Hepatocyte (in vitro differentiated cells): ENCODE data around the gene MPC1. TPM values are rescaled to one million over a fixed set of nuclear protein-coding genes. Genes with fewer than 3 reads are reported as not detected.

Experiments
- DNase-seq: peaks from one replicate; pipeline ENCODE4 v3.0.0-alpha.2; 2016; ENCODE audit warnings: low spot score
- H2AFZ ChIP-seq: fragments of 200-600 bp; sonication (generic); 2 replicates; pipeline ENCODE4 v1.6.0; 2016; ENCODE audit warnings: antibody characterized with exemption, mild to moderate bottlenecking
- H3K27ac ChIP-seq: fragments of 200-600 bp; sonication (generic); 2 replicates; pipeline ENCODE4 v1.5.1; 2016; ENCODE audit warnings: mild to moderate bottlenecking
- H3K27me3 ChIP-seq: fragments of 200-600 bp; sonication (generic); 2 replicates; pipeline ENCODE4 v1.6.1; 2016
- H3K36me3 ChIP-seq: fragments of 200-600 bp; sonication (generic); replicated peaks from 2 replicates; pipeline ENCODE4 v1.5.1; 2016; ENCODE audit warnings: low read depth; ENCODE audit not compliant: insufficient read depth
- H3K4me1 ChIP-seq: fragments of 200-600 bp; sonication (generic); 2 replicates; pipeline ENCODE4 v1.5.1; 2016; ENCODE audit warnings: mild to moderate bottlenecking, moderate library complexity; ENCODE audit not compliant: insufficient read depth
- H3K4me2 ChIP-seq: fragments of 200-600 bp; sonication (generic); 2 replicates; pipeline ENCODE4 v1.6.0; 2016
- H3K4me3 ChIP-seq: fragments of 200-600 bp; sonication (generic); 2 replicates; pipeline ENCODE4 v1.5.1; 2016; ENCODE audit warnings: mild to moderate bottlenecking
- H3K79me2 ChIP-seq: fragments of 200-600 bp; sonication (generic); 2 replicates; pipeline ENCODE4 v1.6.0; 2017; ENCODE audit warnings: mild to moderate bottlenecking
- H3K9me2 ChIP-seq: fragments of 200-600 bp; sonication (generic); replicated peaks from 2 replicates; pipeline ENCODE4 v1.6.0; 2017; ENCODE audit warnings: mild to moderate bottlenecking; ENCODE audit not compliant: insufficient read depth
- H3K9me3 ChIP-seq: fragments of 200-600 bp; sonication (generic); 2 replicates; pipeline ENCODE4 v1.5.1; 2016; ENCODE audit warnings: low read depth, mild to moderate bottlenecking
- H4K20me1 ChIP-seq: fragments of 200-600 bp; sonication (generic); 2 replicates; pipeline ENCODE4 v1.6.0; 2016; ENCODE audit warnings: mild to moderate bottlenecking; ENCODE audit not compliant: insufficient read depth, poor library complexity, severe bottlenecking
- CTCF ChIP-seq: fragments of 200-600 bp; sonication (generic); IDR thresholded peaks from 2 replicates; pipeline ENCODE4 v1.5.1; 2016; ENCODE audit warnings: antibody characterized with exemption, mild to moderate bottlenecking; ENCODE audit not compliant: poor library complexity
- EZH2 ChIP-seq: fragments of 200-600 bp; sonication (generic); IDR thresholded peaks from 2 replicates; pipeline ENCODE4 v1.6.1; 2016; ENCODE audit warnings: antibody characterized with exemption, mild to moderate bottlenecking, borderline replicate concordance
- EZH2phosphoT487 ChIP-seq: fragments of 200-600 bp; sonication (generic); IDR thresholded peaks from one replicate; pipeline ENCODE4 v1.6.1; 2018; ENCODE audit warnings: antibody characterized with exemption, mild to moderate bottlenecking, low read depth, moderate library complexity; ENCODE audit not compliant: unreplicated experiment, severe bottlenecking
- WGBS: methylation state at CpG from one replicate; pipeline ENCODE4 v1.1.6; 2016; ENCODE audit warnings: low lambda C conversion rate; ENCODE audit errors: missing lambda C conversion rate; 5-methylcytosine and 5-hydroxymethylcytosine counted together
- polyA plus RNA-seq: library from polyadenylated mRNA; unstranded; fragments of >200 nt; fragmentation: Nextera tagmentation; extraction: Ambion mirVana; gene quantifications from 2 replicates; pipeline ENCODE4 v1.2.1, GENCODE V29; 2016
- total RNA-seq: library from RNA; depleted of rRNA; stranded (reverse); fragments of >200 nt; gene quantifications from 2 replicates; pipeline ENCODE4 v1.2.3, GENCODE V29; 2014

MPC1 gene
- total and polyA plus RNA-seq, 2 experiments from 2014 or later, result 70.2 to 75.4 TPM

GRCh38 chr6:166323395-166323794, 59.3 kb downstream of the MPC1 start:
- H3K4me3 ChIP-seq, result no peak overlapping the region
- no peaks in the 10 kb centered on the region for H4K20me1 ChIP-seq
- H3K27me3 ChIP-seq, result no peaks in the 10 kb centered on the region
- no peak overlapping the region for H3K27ac ChIP-seq
- no peaks in the 10 kb centered on the region for H3K4me1 ChIP-seq
- no peak for TF ChIP-seq EZH2
- no peak for TF ChIP-seq CTCF
- no peak for TF ChIP-seq EZH2phosphoT487
- no peak overlapping the region for H3K4me2 ChIP-seq
- no peak for DNase-seq
- H3K9me2 ChIP-seq, result no peaks in the 10 kb centered on the region
- peaks cover 10% of the 10 kb centered on the region for H3K79me2 ChIP-seq
- no peak overlapping the region for H2AFZ ChIP-seq
- H3K9me3 ChIP-seq, result no peaks in the 10 kb centered on the region
- no peaks in the 10 kb centered on the region for H3K36me3 ChIP-seq
- WGBS, result 89% methylated on average over 5 of the region's 5 CpGs

GRCh38 chr6:166318649-166319600, 63.8 kb downstream of the MPC1 start:
- no peaks in the 10 kb centered on the region for H3K27me3 ChIP-seq
- H3K4me2 ChIP-seq, result no peak overlapping the region
- no peaks in the 10 kb centered on the region for H3K9me2 ChIP-seq
- TF ChIP-seq EZH2phosphoT487 (no peak), EZH2 (no peak), CTCF (no peak)
- H3K9me3 ChIP-seq, result no peaks in the 10 kb centered on the region
- H3K4me1 ChIP-seq, result peaks cover 6% of the 10 kb centered on the region
- DNase-seq, result no peak
- H3K27ac ChIP-seq, result no peak overlapping the region
- no peaks in the 10 kb centered on the region for H4K20me1 ChIP-seq
- no peak overlapping the region for H3K4me3 ChIP-seq
- 95% methylated on average over 18 of the region's 18 CpGs for WGBS
- H2AFZ ChIP-seq, result no peak overlapping the region
- H3K79me2 ChIP-seq, result no peaks in the 10 kb centered on the region
- H3K36me3 ChIP-seq, result no peaks in the 10 kb centered on the region

- Histone ChIP-seq H3K27ac (no peak overlapping the region), H4K20me1 (no peaks in the 10 kb centered on the region)
- WGBS, result 95% methylated on average over 14 of the region's 14 CpGs
These were observed 64.5 kb downstream of the MPC1 start for GRCh38 chr6:166318227-166318626.

More at GRCh38 chr6:166318227-166318626, 64.5 kb downstream of the MPC1 start:
- no peaks in the 10 kb centered on the region for H3K79me2 ChIP-seq
- no peaks in the 10 kb centered on the region for H3K36me3 ChIP-seq
- peaks cover 6% of the 10 kb centered on the region for H3K4me1 ChIP-seq
- H3K9me3 ChIP-seq, result no peaks in the 10 kb centered on the region
- H3K4me3 ChIP-seq, result no peak overlapping the region
- DNase-seq, result no peak
- H2AFZ ChIP-seq, result no peak overlapping the region
- H3K27me3 ChIP-seq, result no peaks in the 10 kb centered on the region
- H3K4me2 ChIP-seq, result no peak overlapping the region
- TF ChIP-seq EZH2phosphoT487 (no peak), EZH2 (no peak), CTCF (no peak)
- H3K9me2 ChIP-seq, result no peaks in the 10 kb centered on the region
